Thyroid gland (tissue), 4 donors: ENCODE results near the gene AGT.

ENCODE experiments used
- CTCF ChIP-seq, 6 experiments: fragments of 200-600 bp in 3 of 6; fragments of 450-650 bp in 3 of 6; sonication (generic) in 3 of 6; IDR thresholded peaks; one replicate each; pipeline ENCODE4 v1.5.1; 2016 to 2019; ENCODE audit warnings: antibody characterized with exemption in 6 of 6, mild to moderate bottlenecking in 2 of 6, inconsistent platforms in 1 of 6, moderate library complexity in 1 of 6
- POLR2A ChIP-seq, 2 donors: fragments of 450-650 bp; IDR thresholded peaks; one replicate each; pipeline ENCODE4 v1.6.1; 2017; ENCODE audit warnings: antibody characterized with exemption in 2 of 2, mild to moderate bottlenecking in 2 of 2, moderate library complexity in 1 of 2

GRCh38 chr1:230696722-230697437, 17.0 kb downstream of the AGT start:
- TF ChIP-seq POLR2A (IDR thresholded peaks at IDR 0.05) (no peak), CTCF (IDR thresholded peaks at IDR 0.05) (no peak)
